Glutamatergic neuron (in vitro differentiated cells): Measurements from ENCODE around the gene DIP2B. TPM values are rescaled to one million over a fixed set of nuclear protein-coding genes. Genes with fewer than 3 reads are reported as not detected.

Experiments used
- DNase-seq: peaks from one replicate; pipeline ENCODE4 v3.0.0; 2022
- H3K27ac Mint-ChIP-seq: one replicate; pipeline ENCODE4 v1.8.0; 2020; ENCODE audit warnings: mild to moderate bottlenecking, mixed read lengths, inconsistent platforms; ENCODE audit not compliant: unreplicated experiment
- H3K27me3 Mint-ChIP-seq: one replicate; pipeline ENCODE4 v1.8.0; 2020; ENCODE audit warnings: mild to moderate bottlenecking, moderate library complexity, mixed read lengths, inconsistent platforms; ENCODE audit not compliant: unreplicated experiment
- H3K36me3 Mint-ChIP-seq: one replicate; pipeline ENCODE4 v1.8.0; 2020; ENCODE audit warnings: mild to moderate bottlenecking, mixed read lengths, inconsistent platforms; ENCODE audit not compliant: unreplicated experiment
- H3K4me1 Mint-ChIP-seq: one replicate; pipeline ENCODE4 v1.8.0; 2020; ENCODE audit warnings: mild to moderate bottlenecking, low read depth, mixed read lengths, inconsistent platforms; ENCODE audit not compliant: unreplicated experiment
- H3K4me3 Mint-ChIP-seq: one replicate; pipeline ENCODE4 v1.8.0; 2020; ENCODE audit warnings: mild to moderate bottlenecking, mixed read lengths, inconsistent platforms; ENCODE audit not compliant: unreplicated experiment
- H3K9me3 Mint-ChIP-seq: one replicate; pipeline ENCODE4 v1.8.0; 2020; ENCODE audit warnings: mild to moderate bottlenecking, moderate library complexity, mixed read lengths, inconsistent platforms; ENCODE audit not compliant: unreplicated experiment
- CTCF ChIP-seq: fragments of 200-600 bp; sonication (generic); IDR thresholded peaks from one replicate; pipeline ENCODE4 v1.5.0; 2021; ENCODE audit not compliant: partially characterized antibody, unreplicated experiment
- total RNA-seq: library from RNA; stranded (reverse); fragmentation: NEBNext Ultra II Directional; extraction: Animal tissue kit (Norgen Biotek cat#: 25700); gene quantifications from one replicate; pipeline ENCODE4 v1.2.1, GENCODE V29; 2021; ENCODE audit not compliant: unreplicated experiment

Gene DIP2B
- total RNA-seq, 1 donor from 2014 or later, result 37.3 TPM

DNA sequence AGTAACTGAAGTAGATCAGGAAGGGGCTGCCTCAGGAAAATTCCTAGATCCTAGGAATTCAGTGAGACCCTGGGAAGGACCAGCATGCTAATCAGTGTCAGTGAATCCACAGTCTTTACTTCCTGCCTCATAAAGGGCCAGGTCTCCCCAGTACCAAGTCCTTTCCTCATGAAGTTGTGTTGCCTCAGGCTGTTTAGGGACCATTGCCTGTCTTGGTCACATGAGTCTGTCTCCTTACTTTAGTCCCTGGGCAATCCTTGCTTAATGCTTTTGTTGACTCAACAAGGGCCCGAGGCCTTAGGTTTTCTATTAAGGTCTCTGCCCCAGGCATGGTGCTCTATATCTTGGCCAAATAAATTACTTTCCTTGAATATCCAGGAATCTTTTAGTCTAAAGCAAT lies 243.0 kb downstream of the DIP2B start:
- DNase-seq, result no peak
- H3K4me3 Mint-ChIP-seq, result no peak overlapping the region
- H3K36me3 Mint-ChIP-seq, result no peaks in the 10 kb centered on the region
- H3K9me3 Mint-ChIP-seq, result peaks cover 1% of the 10 kb centered on the region
- H3K27me3 Mint-ChIP-seq, result peaks cover 3% of the 10 kb centered on the region
- H3K4me1 Mint-ChIP-seq, result no peaks in the 10 kb centered on the region
- no peak for TF ChIP-seq CTCF
- H3K27ac Mint-ChIP-seq, result no peak overlapping the region

DNA sequence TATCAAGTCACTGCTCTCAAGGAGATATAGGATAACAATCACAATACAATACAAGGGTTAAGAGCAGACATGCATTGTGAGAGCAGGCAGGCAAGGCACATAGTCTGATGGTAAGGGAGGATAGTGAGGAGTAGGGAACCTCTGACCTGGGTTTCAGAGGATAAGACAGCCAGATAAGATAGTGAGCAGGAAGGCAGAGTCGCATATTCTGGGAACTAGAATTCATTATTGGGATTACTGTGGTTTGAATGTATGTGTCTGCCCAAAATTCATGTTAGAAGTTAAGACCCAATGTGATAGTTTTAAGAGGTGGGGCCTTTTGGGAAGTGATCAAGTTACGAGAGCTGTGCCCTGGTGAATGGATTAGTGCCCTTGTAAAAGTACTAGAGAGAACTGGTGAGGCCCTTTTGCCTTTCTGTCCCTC lies 244.7 kb downstream of the DIP2B start:
- Mint-ChIP-seq H3K9me3 (peaks cover 1% of the 10 kb centered on the region), H3K4me3 (no peak overlapping the region), H3K4me1 (no peaks in the 10 kb centered on the region), H3K27me3 (peaks cover 5% of the 10 kb centered on the region), H3K27ac (no peak overlapping the region), H3K36me3 (no peaks in the 10 kb centered on the region)
- no peak for DNase-seq
- TF ChIP-seq CTCF, result no peak

DNA sequence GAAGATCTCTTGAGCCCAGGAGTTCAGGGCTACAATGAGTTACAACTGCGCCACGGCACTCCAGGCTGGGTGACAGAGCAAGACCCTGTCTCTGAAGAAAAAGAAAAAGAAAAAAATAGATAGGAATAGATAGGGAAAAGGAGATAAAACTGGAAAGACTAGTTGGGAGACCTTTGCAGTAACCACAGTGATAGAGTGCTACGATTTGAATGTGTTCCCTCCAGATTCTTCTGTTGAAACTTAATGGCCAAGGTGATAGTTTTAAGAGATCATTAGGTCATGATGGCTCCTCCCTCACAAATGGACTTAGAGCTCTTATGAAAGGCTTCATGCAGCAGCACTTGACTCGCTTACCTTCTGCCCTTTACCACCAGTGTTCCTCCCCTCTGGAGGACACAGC lies 245.6 kb downstream of the DIP2B start:
- Mint-ChIP-seq H3K27ac (no peak overlapping the region), H3K36me3 (no peaks in the 10 kb centered on the region), H3K4me1 (no peaks in the 10 kb centered on the region), H3K4me3 (no peak overlapping the region), H3K9me3 (peaks cover 1% of the 10 kb centered on the region), H3K27me3 (peaks cover 5% of the 10 kb centered on the region)
- no peak for DNase-seq
- no peak for TF ChIP-seq CTCF

GRCh38 chr12:50751948-50752721 lies 247.3 kb downstream of the DIP2B start:
- H3K9me3 Mint-ChIP-seq, result peaks cover 1% of the 10 kb centered on the region
- no peak for DNase-seq
- no peaks in the 10 kb centered on the region for H3K36me3 Mint-ChIP-seq
- TF ChIP-seq CTCF, result no peak
- peaks cover 2% of the 10 kb centered on the region for H3K27me3 Mint-ChIP-seq
- no peak overlapping the region for H3K4me3 Mint-ChIP-seq
- no peaks in the 10 kb centered on the region for H3K4me1 Mint-ChIP-seq
- no peak overlapping the region for H3K27ac Mint-ChIP-seq

DNA sequence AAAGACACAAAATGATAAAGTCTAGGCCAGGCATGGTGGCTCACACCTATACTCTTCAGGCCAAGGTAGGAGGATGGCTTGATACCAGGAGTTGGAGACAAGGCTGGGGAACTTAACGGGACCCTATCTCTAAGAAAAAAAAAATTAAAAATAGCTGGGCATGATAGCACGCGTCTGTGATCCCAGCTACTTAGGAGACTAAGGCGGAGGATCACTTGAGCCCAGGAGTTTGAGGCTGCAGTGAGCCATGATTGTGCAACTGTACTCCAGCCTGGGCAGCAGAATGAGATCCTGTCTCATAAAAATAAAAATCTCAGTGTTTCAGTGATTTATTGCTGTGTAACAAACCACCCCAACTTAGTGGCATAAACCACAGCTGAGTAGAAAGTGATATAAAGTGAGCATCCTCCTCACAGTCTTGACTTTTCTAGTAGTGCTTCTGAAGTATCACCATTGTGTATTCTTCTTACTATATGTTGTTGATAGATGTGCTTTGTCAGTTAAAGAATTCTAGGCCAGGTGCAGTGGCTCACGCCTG lies 248.5 kb downstream of the DIP2B start:
- no peak for TF ChIP-seq CTCF
- Mint-ChIP-seq H3K27ac (no peak overlapping the region), H3K4me3 (no peak overlapping the region), H3K4me1 (no peaks in the 10 kb centered on the region), H3K36me3 (no peaks in the 10 kb centered on the region), H3K27me3 (peaks cover 2% of the 10 kb centered on the region), H3K9me3 (peaks cover 1% of the 10 kb centered on the region)
- DNase-seq, result no peak
